ENCODE data around the gene STXBP5. TPM values are rescaled to one million over a fixed set of nuclear protein-coding genes. Genes with fewer than 3 reads are reported as not detected.

The STXBP5 gene
- total and polyA plus RNA-seq, 2 of the 13 experiments (the other 11 are each of a cell fraction or from before 2014, with no cell fraction given) = 8.8 to 19.4 TPM

DNA sequence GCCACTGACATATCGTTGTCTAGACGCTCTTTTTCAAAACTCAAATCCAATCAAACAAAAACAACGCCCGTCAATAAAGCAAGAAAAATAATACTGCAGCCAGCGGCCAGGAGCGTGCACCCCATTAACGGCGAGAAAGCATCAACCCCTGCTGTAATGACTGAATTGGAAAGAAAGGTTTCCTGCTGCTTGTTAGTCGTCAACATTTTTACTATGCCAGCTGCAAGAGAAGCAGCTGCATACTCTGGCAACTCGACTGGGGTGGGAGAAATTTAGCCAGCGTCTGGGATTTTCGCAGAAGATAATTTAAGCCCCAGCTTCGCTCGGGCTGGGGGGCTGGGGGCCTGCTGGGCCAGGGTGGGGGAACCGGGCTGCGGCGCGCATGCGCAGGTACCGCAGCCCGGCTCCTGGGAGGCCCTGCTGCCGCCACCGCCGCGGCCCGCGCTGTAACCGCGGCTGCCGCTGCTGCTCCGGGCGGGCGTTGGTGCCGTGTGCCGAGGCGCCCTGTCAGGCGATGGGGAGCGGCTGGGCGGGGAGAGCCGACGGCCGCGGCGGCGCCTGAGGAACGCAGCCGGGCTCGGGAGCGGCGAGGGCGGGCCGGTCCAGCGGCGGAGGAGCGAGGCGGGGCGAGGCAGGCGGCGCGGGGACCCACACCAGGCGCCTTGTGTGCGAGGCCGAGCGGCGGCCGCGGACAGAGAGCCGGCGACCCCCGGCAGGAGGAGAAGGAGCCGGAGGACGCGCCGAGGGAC lies 732 bp upstream of the STXBP5 start (continued):
- TF ChIP-seq, protein P1, sequence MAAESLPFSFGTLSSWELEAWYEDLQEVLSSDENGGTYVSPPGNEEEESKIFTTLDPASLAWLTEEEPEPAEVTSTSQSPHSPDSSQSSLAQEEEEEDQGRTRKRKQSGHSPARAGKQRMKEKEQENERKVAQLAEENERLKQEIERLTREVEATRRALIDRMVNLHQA (CRISPR knock-in tag; IDR thresholded peaks at IDR 0.05) = no peak
- peak; percentile 10; the same call in 1 of the 2 replicates for TF ChIP-seq ZNF678 (CRISPR knock-in tag; IDR thresholded peaks at IDR 0.05)
- no peak; the same call in 1 of the 2 replicates for TF ChIP-seq KMT2A (CRISPR knock-in tag; IDR thresholded peaks at IDR 0.05)
- TF ChIP-seq ZNF724P (CRISPR knock-in tag; IDR thresholded peaks at IDR 0.05; ENCODE audit: borderline replicate concordance) = no peak
- TF ChIP-seq ATAD3A (CRISPR knock-in tag; IDR thresholded peaks at IDR 0.05) = no peak
- no peak for TF ChIP-seq ZNF468 (CRISPR knock-in tag; IDR thresholded peaks at IDR 0.05)
- no peak for TF ChIP-seq SRF (IDR thresholded peaks at IDR 0.05; ENCODE audit: low read depth, low read length)
- TF ChIP-seq MEIS1 (CRISPR knock-in tag; IDR thresholded peaks at IDR 0.05; ENCODE audit: borderline replicate concordance) = no peak
- TF ChIP-seq ATM (IDR thresholded peaks at IDR 0.05; ENCODE audit: borderline replicate concordance) = no peak
- no peak for TF ChIP-seq RORA (CRISPR knock-in tag; IDR thresholded peaks at IDR 0.05)
- TF ChIP-seq ZNF709 (CRISPR knock-in tag; IDR thresholded peaks at IDR 0.05) = no peak; the same call in 1 of the 2 replicates
- TF ChIP-seq, protein P2, sequence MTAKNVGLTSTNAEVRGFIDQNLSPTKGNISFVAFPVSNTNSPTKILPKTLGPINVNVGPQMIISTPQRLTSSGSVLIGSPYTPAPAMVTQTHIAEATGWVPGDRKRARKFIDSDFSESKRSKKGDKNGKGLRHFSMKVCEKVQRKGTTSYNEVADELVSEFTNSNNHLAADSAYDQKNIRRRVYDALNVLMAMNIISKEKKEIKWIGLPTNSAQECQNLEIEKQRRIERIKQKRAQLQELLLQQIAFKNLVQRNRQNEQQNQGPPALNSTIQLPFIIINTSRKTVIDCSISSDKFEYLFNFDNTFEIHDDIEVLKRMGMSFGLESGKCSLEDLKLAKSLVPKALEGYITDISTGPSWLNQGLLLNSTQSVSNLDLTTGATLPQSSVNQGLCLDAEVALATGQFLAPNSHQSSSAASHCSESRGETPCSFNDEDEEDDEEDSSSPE (CRISPR knock-in tag; IDR thresholded peaks at IDR 0.05) = peak; percentile 56; the same call in 1 of the 2 replicates
- TF ChIP-seq ZBTB49 (CRISPR knock-in tag; IDR thresholded peaks at IDR 0.05; ENCODE audit: borderline replicate concordance) = no peak
- TF ChIP-seq HDAC1 (CRISPR knock-in tag; IDR thresholded peaks at IDR 0.05) = no peak; the same call in 1 of the 2 replicates
- peak; percentile 40; the same call in 1 of the 2 replicates for TF ChIP-seq ZNF776 (CRISPR knock-in tag; IDR thresholded peaks at IDR 0.05)
- TF ChIP-seq ZNF850 (CRISPR knock-in tag; conservative IDR thresholded peaks at IDR 0.05) = no peak
- TF ChIP-seq HHEX (CRISPR knock-in tag; IDR thresholded peaks at IDR 0.05) = no peak
- peak; percentile 63; the same call in 1 of the 2 replicates for TF ChIP-seq SMAD9 (CRISPR knock-in tag; IDR thresholded peaks at IDR 0.05)
- TF ChIP-seq, protein P3, sequence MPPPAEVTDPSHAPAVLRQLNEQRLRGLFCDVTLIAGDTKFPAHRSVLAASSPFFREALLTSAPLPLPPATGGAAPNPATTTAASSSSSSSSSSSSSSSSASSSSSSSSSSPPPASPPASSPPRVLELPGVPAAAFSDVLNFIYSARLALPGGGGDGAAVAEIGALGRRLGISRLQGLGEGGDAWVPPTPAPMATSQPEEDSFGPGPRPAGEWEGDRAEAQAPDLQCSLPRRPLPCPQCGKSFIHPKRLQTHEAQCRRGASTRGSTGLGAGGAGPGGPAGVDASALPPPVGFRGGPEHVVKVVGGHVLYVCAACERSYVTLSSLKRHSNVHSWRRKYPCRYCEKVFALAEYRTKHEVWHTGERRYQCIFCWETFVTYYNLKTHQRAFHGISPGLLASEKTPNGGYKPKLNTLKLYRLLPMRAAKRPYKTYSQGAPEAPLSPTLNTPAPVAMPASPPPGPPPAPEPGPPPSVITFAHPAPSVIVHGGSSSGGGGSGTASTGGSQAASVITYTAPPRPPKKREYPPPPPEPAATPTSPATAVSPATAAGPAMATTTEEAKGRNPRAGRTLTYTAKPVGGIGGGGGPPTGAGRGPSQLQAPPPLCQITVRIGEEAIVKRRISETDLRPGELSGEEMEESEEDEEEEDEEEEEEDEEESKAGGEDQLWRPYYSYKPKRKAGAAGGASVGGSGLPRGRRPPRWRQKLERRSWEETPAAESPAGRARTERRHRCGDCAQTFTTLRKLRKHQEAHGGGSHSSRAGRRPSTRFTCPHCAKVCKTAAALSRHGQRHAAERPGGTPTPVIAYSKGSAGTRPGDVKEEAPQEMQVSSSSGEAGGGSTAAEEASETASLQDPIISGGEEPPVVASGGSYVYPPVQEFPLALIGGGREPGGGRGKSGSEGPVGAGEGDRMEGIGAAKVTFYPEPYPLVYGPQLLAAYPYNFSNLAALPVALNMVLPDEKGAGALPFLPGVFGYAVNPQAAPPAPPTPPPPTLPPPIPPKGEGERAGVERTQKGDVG (CRISPR knock-in tag; IDR thresholded peaks at IDR 0.05; ENCODE audit: borderline replicate concordance) = no peak
- no peak for TF ChIP-seq NAIF1 (CRISPR knock-in tag; IDR thresholded peaks at IDR 0.05; ENCODE audit: borderline replicate concordance)
- TF ChIP-seq ETV6 (CRISPR knock-in tag; conservative IDR thresholded peaks at IDR 0.05) = peak; percentile 76; the same call in 1 of the 2 replicates
- TF ChIP-seq HOXD1 (CRISPR knock-in tag; IDR thresholded peaks at IDR 0.05) = peak; percentile 50; the same call in 1 of the 2 replicates
- TF ChIP-seq FOXK2 (IDR thresholded peaks at IDR 0.05) = no peak
- TF ChIP-seq ZNF501 (CRISPR knock-in tag; IDR thresholded peaks at IDR 0.05) = no peak
